ENCODE data around the gene RGCC. TPM values are rescaled to one million over a fixed set of nuclear protein-coding genes. Genes with fewer than 3 reads are reported as not detected.

The RGCC gene
- polyA plus RNA-seq, 2 of the 4 experiments (the other 2 are of a cell fraction): 0.43 to 1.3 TPM

DNA sequence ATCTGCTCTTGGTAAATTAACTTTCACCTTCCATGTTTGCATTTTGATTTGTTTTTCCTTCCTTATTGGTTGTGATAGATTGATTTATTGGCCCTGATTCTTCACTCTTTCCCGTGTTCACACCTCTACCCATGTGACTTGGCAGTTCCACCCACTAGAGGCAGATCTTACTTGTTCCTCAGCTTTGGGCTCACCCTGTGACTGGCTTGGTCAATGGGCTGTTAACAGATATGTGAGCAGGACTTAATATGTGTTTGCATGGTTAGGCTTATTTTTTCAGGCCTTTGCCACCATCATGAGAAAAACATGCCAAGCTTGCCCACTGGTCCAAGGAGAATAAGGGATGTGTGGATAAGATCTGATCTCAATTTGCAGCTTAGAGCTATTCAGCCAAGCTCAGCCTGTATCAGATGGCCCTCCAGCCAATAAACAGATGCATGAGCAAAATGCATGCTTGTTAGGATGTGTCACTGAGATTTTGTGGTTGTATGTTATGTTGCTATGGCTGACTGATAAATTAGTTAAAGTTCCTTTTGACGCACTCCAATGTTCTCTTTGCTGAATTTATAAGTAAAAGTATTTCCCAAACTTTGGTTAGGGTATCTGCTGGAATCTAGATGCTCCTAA, 48.0 kb downstream of the RGCC start:
- POLR2A ChIA-PET: no interaction called here
- no peak overlapping the region for H3K4me2 ChIP-seq
- CTCF ChIA-PET: no interaction called here

DNA sequence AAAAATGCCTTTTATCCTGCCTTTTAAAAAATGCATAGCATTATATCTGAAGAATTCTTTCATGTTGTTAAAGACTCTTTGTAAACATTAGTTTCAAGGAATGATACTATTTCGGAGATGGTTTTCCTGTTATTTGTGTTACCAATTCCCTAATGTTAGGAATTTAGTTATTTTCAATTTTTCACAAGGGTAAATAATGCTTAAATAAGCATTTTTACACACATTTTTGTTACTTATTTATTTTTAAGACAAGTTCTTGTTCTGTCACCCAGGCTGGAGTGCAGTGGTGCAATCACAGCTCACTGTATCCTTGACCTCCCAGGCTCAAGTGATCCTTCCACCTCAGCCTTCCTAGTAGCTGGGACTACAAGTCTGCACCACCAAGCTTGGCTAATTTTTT, 49.0 kb downstream of the RGCC start:
- no peak for TF ChIP-seq NPAS2 (CRISPR knock-in tag; IDR thresholded peaks at IDR 0.05; ENCODE audit: borderline replicate concordance)
- no peak for TF ChIP-seq CHD4 (IDR thresholded peaks at IDR 0.05; ENCODE audit: borderline replicate concordance)
- no peak for TF ChIP-seq ZFP36 (IDR thresholded peaks at IDR 0.05; ENCODE audit: borderline replicate concordance, partially characterized antibody)
- TF ChIP-seq MAFK (IDR thresholded peaks at IDR 0.05; ENCODE audit: partially characterized antibody): peak; percentile 61
- no peak for TF ChIP-seq CBX8 (IDR thresholded peaks at IDR 0.05)
- TF ChIP-seq JUNB (IDR thresholded peaks at IDR 0.05): no peak
- TF ChIP-seq RNF2 (IDR thresholded peaks at IDR 0.05; ENCODE audit: borderline replicate concordance, low read depth): no peak
- no peak overlapping the region for H3K4me3 ChIP-seq
- no peak overlapping the region for H3K27ac ChIP-seq
- 0 out of 3 replicates have a peak, but pooled peaks cover 2% of the 10 kb centered on the region for H3K9me3 ChIP-seq
- FAIRE-seq (no peak), ATAC-seq (no peak), DNase-seq (ENCODE audit: low read depth in 1 of 2, low spot score in 1 of 2) (no peak)
- no peak overlapping the region for H3K4me2 ChIP-seq
- WGBS (ENCODE audit: missing lambda C conversion rate): 78% methylated on average over 1 of the region's 1 CpG
- no peaks in the 10 kb centered on the region for H3K4me1 ChIP-seq
- POLR2A ChIA-PET: no interaction called here
- CTCF ChIA-PET: no interaction called here

More for the DNA sequence above, 48.0 kb downstream of the RGCC start:
- 84% methylated on average over 2 of the region's 2 CpGs for WGBS (ENCODE audit: missing lambda C conversion rate)
- Histone ChIP-seq H3K9me3 (0 out of 3 replicates have a peak, but pooled peaks cover 2% of the 10 kb centered on the region), H3K27ac (no peak overlapping the region), H3K4me1 (no peaks in the 10 kb centered on the region), H3K4me3 (no peak overlapping the region)
- ATAC-seq: no peak
- no peak for DNase-seq (ENCODE audit: low read depth in 1 of 2, low spot score in 1 of 2)
- no peak for TF ChIP-seq SMC3 (IDR thresholded peaks at IDR 0.05)
- TF ChIP-seq PHF8 (IDR thresholded peaks at IDR 0.05; ENCODE audit: borderline replicate concordance, low read depth): no peak
- no peak for TF ChIP-seq HDAC2 (IDR thresholded peaks at IDR 0.05)
- TF ChIP-seq RARB (CRISPR knock-in tag; IDR thresholded peaks at IDR 0.05): no peak
- TF ChIP-seq, protein P1, sequence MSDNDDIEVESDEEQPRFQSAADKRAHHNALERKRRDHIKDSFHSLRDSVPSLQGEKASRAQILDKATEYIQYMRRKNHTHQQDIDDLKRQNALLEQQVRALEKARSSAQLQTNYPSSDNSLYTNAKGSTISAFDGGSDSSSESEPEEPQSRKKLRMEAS (IDR thresholded peaks at IDR 0.05): no peak
- no peak for FAIRE-seq

DNA sequence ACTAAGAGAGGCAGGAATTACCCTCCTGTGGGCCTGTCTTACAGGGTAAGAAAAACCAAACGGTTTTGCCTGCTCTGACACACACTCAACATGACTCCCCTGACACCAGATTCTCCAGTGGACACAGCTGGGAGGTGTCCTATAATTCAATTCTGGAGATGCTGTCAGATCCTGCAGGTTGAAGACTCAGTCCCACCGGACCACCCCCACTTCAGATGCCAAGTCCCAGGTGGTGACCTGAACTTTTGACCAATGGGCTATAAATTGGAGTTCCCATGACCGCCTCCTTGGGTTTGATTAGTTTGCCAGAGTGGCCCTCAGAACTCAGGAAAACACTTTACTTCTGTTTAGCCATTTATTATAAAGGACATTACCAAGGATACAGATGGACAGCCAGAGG, 52.6 kb downstream of the RGCC start:
- ChIA-PET CTCF (no interaction called here), POLR2A (no interaction called here)
- ATAC-seq (no peak), DNase-seq (ENCODE audit: low read depth in 1 of 2, low spot score in 1 of 2) (no peak), FAIRE-seq (no peak)
- no peaks in the 10 kb centered on the region for H3K9me3 ChIP-seq
- H3K4me1 ChIP-seq: no peaks in the 10 kb centered on the region
- 31% methylated on average over 3 of the region's 3 CpGs for WGBS (ENCODE audit: missing lambda C conversion rate)
- no peak overlapping the region for H3K4me2 ChIP-seq
- TF ChIP-seq, protein P2, sequence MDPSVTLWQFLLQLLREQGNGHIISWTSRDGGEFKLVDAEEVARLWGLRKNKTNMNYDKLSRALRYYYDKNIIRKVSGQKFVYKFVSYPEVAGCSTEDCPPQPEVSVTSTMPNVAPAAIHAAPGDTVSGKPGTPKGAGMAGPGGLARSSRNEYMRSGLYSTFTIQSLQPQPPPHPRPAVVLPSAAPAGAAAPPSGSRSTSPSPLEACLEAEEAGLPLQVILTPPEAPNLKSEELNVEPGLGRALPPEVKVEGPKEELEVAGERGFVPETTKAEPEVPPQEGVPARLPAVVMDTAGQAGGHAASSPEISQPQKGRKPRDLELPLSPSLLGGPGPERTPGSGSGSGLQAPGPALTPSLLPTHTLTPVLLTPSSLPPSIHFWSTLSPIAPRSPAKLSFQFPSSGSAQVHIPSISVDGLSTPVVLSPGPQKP (IDR thresholded peaks at IDR 0.05; ENCODE audit: low read depth, low read length): no peak
- TF ChIP-seq, protein P3, sequence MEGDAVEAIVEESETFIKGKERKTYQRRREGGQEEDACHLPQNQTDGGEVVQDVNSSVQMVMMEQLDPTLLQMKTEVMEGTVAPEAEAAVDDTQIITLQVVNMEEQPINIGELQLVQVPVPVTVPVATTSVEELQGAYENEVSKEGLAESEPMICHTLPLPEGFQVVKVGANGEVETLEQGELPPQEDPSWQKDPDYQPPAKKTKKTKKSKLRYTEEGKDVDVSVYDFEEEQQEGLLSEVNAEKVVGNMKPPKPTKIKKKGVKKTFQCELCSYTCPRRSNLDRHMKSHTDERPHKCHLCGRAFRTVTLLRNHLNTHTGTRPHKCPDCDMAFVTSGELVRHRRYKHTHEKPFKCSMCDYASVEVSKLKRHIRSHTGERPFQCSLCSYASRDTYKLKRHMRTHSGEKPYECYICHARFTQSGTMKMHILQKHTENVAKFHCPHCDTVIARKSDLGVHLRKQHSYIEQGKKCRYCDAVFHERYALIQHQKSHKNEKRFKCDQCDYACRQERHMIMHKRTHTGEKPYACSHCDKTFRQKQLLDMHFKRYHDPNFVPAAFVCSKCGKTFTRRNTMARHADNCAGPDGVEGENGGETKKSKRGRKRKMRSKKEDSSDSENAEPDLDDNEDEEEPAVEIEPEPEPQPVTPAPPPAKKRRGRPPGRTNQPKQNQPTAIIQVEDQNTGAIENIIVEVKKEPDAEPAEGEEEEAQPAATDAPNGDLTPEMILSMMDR (IDR thresholded peaks at IDR 0.05): no peak
- TF ChIP-seq HOXB5 (CRISPR knock-in tag; IDR thresholded peaks at IDR 0.05): no peak
- TF ChIP-seq FOXS1 (CRISPR knock-in tag; IDR thresholded peaks at IDR 0.05): no peak
- no peak for TF ChIP-seq CBX2 (IDR thresholded peaks at IDR 0.05; ENCODE audit: borderline replicate concordance, low read depth)
- TF ChIP-seq SREBF2 (IDR thresholded peaks at IDR 0.05): no peak
- no peak for TF ChIP-seq SMC3 (IDR thresholded peaks at IDR 0.05)
- TF ChIP-seq EHMT2 (IDR thresholded peaks at IDR 0.05; ENCODE audit: low read depth): no peak
- TF ChIP-seq RFX5 (IDR thresholded peaks at IDR 0.05): no peak
- TF ChIP-seq HOXA7 (CRISPR knock-in tag; IDR thresholded peaks at IDR 0.05): no peak
- TF ChIP-seq TFCP2L1 (CRISPR knock-in tag; IDR thresholded peaks at IDR 0.05): no peak
- TF ChIP-seq CEBPB (IDR thresholded peaks at IDR 0.05): no peak
- no peak for TF ChIP-seq ZC3H11A (IDR thresholded peaks at IDR 0.05)
- no peak overlapping the region for H3K27ac ChIP-seq
- no peak overlapping the region for H3K4me3 ChIP-seq
